Suprapubic skin (tissue), 4 donors: ENCODE data around the gene RNLS. TPM values are rescaled to one million over a fixed set of nuclear protein-coding genes. Genes with fewer than 3 reads are reported as not detected.

Experiments
- DNase-seq, 2 donors: peaks; one replicate each; pipeline ENCODE4 v3.0.0-alpha.2; 2019; ENCODE audit warnings: low spot score in 2 of 2
- H3K27ac ChIP-seq: fragments of 200-600 bp; sonication (generic); one replicate; pipeline ENCODE4 v1.5.1; 2019
- H3K27me3 ChIP-seq: fragments of 200-600 bp; sonication (generic); one replicate; pipeline ENCODE4 v1.5.1; 2019
- H3K36me3 ChIP-seq: fragments of 200-600 bp; sonication (generic); one replicate; pipeline ENCODE4 v1.5.1; 2019
- H3K4me1 ChIP-seq: fragments of 200-600 bp; sonication (generic); one replicate; pipeline ENCODE4 v1.5.1; 2019
- H3K4me3 ChIP-seq: fragments of 200-600 bp; sonication (generic); one replicate; pipeline ENCODE4 v1.5.1; 2019; ENCODE audit warnings: mild to moderate bottlenecking
- H3K9me3 ChIP-seq: fragments of 200-600 bp; sonication (generic); one replicate; pipeline ENCODE4 v1.5.1; 2019
- EP300 ChIP-seq: sonication (generic); formaldehyde crosslinking; IDR thresholded peaks from one replicate; pipeline ENCODE4 v1.6.1; 2017; ENCODE audit warnings: antibody characterized with exemption
- POLR2A ChIP-seq, 2 donors: fragments of 450-650 bp; IDR thresholded peaks; one replicate each; pipeline ENCODE4 v1.6.1; 2017; ENCODE audit warnings: antibody characterized with exemption in 2 of 2, mild to moderate bottlenecking in 2 of 2, moderate library complexity in 2 of 2
- POLR2AphosphoS5 ChIP-seq, 3 donors: sonication (generic); formaldehyde crosslinking; IDR thresholded peaks; one replicate each; pipeline ENCODE4 v1.6.1; 2017; ENCODE audit warnings: antibody characterized with exemption in 3 of 3
- WGBS: methylation state at CpG from one replicate; pipeline ENCODE4 v1.1.5; 2018; 5-methylcytosine and 5-hydroxymethylcytosine counted together
- total RNA-seq, 4 donors: library from RNA; depleted of rRNA; stranded (reverse); fragments of >200 nt; gene quantifications; one replicate each; pipeline ENCODE4 v1.1.0, GENCODE V29; 2016
- TF ChIP-seq, protein P1 (sequence below), 2 donors: fragments of 200-600 bp in 1 of 2; fragments of 450-650 bp in 1 of 2; sonication (generic) in 1 of 2; IDR thresholded peaks; one replicate each; pipeline ENCODE4 v1.5.1; 2016 to 2019; ENCODE audit warnings: antibody characterized with exemption in 2 of 2, mild to moderate bottlenecking in 1 of 2, moderate library complexity in 1 of 2

The RNLS gene
- total RNA-seq, 4 donors from 2014 or later, result 9.8 to 23.7 (median 19.2) TPM

GRCh38 chr10:88230251-88230650 lies 352.9 kb downstream of the RNLS start:
- 87% methylated on average over 8 of the region's 8 CpGs for WGBS
- Histone ChIP-seq H3K9me3 (no peaks in the 10 kb centered on the region), H3K27me3 (no peaks in the 10 kb centered on the region), H3K4me1 (peaks cover 18% of the 10 kb centered on the region), H3K36me3 (no peaks in the 10 kb centered on the region), H3K4me3 (no peak overlapping the region), H3K27ac (no peak overlapping the region)
- TF ChIP-seq POLR2A (IDR thresholded peaks at IDR 0.05) (no peak), EP300 (no peak), POLR2AphosphoS5 (IDR thresholded peaks at IDR 0.05) (no peak)
- TF ChIP-seq, protein P1, sequence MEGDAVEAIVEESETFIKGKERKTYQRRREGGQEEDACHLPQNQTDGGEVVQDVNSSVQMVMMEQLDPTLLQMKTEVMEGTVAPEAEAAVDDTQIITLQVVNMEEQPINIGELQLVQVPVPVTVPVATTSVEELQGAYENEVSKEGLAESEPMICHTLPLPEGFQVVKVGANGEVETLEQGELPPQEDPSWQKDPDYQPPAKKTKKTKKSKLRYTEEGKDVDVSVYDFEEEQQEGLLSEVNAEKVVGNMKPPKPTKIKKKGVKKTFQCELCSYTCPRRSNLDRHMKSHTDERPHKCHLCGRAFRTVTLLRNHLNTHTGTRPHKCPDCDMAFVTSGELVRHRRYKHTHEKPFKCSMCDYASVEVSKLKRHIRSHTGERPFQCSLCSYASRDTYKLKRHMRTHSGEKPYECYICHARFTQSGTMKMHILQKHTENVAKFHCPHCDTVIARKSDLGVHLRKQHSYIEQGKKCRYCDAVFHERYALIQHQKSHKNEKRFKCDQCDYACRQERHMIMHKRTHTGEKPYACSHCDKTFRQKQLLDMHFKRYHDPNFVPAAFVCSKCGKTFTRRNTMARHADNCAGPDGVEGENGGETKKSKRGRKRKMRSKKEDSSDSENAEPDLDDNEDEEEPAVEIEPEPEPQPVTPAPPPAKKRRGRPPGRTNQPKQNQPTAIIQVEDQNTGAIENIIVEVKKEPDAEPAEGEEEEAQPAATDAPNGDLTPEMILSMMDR (IDR thresholded peaks at IDR 0.05), result no peak
- no peak for DNase-seq

- no peak for TF ChIP-seq POLR2AphosphoS5 (IDR thresholded peaks at IDR 0.05)
- no peak for TF ChIP-seq EP300
- TF ChIP-seq POLR2A (IDR thresholded peaks at IDR 0.05), result no peak
- TF ChIP-seq, protein P1 (IDR thresholded peaks at IDR 0.05), result no peak
- 89% methylated on average over 4 of the region's 4 CpGs for WGBS
- no peak for DNase-seq
Measured at GRCh38 chr10:88228130-88228529, 355.0 kb downstream of the RNLS start.

DNA sequence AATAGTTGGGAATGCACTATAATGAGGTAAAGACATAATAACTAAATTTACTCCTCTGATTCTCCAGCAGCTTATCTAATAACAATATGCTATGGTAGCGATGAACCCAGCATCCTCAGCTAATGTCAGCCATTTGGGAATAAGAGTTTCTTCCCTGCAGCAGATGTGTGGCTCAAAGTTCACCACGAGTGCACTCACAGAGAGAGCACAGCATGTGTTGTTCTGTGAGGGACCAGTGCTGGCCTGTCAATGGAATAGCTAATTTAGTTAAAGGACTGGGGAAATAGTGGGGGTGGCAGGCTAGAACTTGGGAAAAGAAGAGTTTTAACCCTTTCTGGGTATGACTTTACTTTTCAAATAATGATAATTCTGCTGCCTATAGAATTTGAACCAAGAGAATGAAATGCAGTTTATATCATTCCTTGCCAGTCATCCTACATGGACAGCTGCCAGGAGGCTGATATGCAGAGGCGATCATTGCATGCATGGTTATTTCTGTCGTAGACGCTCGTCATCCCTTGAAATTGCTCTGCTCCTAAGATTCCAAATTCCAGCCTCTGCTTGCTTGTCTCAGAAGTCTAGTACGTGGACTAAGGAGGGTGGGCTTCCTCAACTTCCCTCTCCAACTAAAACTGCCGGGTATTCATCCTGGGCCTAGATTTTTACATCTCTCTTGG lies 355.6 kb downstream of the RNLS start:
- no peaks in the 10 kb centered on the region for H3K9me3 ChIP-seq
- no peak overlapping the region for H3K27ac ChIP-seq
- peaks cover 22% of the 10 kb centered on the region for H3K4me1 ChIP-seq
- no peaks in the 10 kb centered on the region for H3K27me3 ChIP-seq
- no peaks in the 10 kb centered on the region for H3K36me3 ChIP-seq
- TF ChIP-seq POLR2A (IDR thresholded peaks at IDR 0.05) (no peak), POLR2AphosphoS5 (IDR thresholded peaks at IDR 0.05) (no peak), EP300 (no peak)
- TF ChIP-seq, protein P1 (IDR thresholded peaks at IDR 0.05), result no peak
- DNase-seq, result no peak
- WGBS, result 65% methylated on average over 8 of the region's 8 CpGs
- no peak overlapping the region for H3K4me3 ChIP-seq

More at GRCh38 chr10:88228130-88228529, 355.0 kb downstream of the RNLS start:
- Histone ChIP-seq H3K4me1 (peaks cover 19% of the 10 kb centered on the region), H3K4me3 (no peak overlapping the region), H3K27ac (no peak overlapping the region), H3K36me3 (no peaks in the 10 kb centered on the region), H3K27me3 (no peaks in the 10 kb centered on the region), H3K9me3 (no peaks in the 10 kb centered on the region)

DNA sequence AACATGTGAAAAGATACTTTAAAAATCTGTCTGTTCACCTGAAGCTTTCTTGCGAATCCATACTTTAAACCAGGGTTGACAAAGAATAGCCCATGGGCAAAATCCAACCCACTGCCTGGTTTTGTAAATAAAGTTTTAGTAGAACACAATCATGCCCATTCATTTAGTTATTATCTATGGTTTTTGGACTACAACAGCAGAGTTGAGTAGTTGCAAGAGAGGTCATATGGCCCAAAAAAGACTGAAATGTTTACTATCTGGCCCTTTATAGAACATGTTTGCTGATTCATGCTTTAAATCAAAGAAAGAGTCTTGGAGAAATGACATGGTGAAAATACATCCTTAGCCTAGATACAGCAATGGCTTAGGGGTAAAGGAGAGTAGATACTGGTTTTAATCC lies 356.2 kb downstream of the RNLS start:
- Histone ChIP-seq H3K9me3 (no peaks in the 10 kb centered on the region), H3K4me1 (peaks cover 18% of the 10 kb centered on the region), H3K27me3 (no peaks in the 10 kb centered on the region), H3K36me3 (no peaks in the 10 kb centered on the region), H3K27ac (no peak overlapping the region), H3K4me3 (no peak overlapping the region)
- DNase-seq, result no peak
- TF ChIP-seq POLR2AphosphoS5 (IDR thresholded peaks at IDR 0.05), result no peak
- 90% methylated on average over 1 of the region's 1 CpG for WGBS

- no peak overlapping the region for H3K27ac ChIP-seq
- no peak overlapping the region for H3K4me3 ChIP-seq
- H3K36me3 ChIP-seq, result no peaks in the 10 kb centered on the region
- TF ChIP-seq, protein P1 (IDR thresholded peaks at IDR 0.05), result no peak
- TF ChIP-seq POLR2AphosphoS5 (IDR thresholded peaks at IDR 0.05) (no peak), EP300 (no peak), POLR2A (IDR thresholded peaks at IDR 0.05) (no peak)
- WGBS, result 46% methylated on average over 2 of the region's 2 CpGs
- no peak for DNase-seq
- no peaks in the 10 kb centered on the region for H3K9me3 ChIP-seq
- H3K4me1 ChIP-seq, result peaks cover 18% of the 10 kb centered on the region
- no peaks in the 10 kb centered on the region for H3K27me3 ChIP-seq
Measured at GRCh38 chr10:88226071-88226659, 357.0 kb downstream of the RNLS start.

Other genes starting within 250 kb of the RNLS start
- under 1 TPM; 0.15 to 0.48 (median 0.37) TPM for gene LIPJ, start 3.4 kb upstream of the RNLS start, total RNA-seq
- not detected for gene LIPF, start 81.1 kb upstream of the RNLS start, total RNA-seq
- gene LIPK, start 122.9 kb upstream of the RNLS start, total RNA-seq, result 10 to 100 TPM in 3 of 4 donors, 1 to 10 TPM in 1; 2.6 to 23.4 (median 18.0) TPM
- 10 to 100 TPM in 3 of 4 donors, 1 to 10 TPM in 1; 7.2 to 42.8 (median 30.1) TPM for gene LIPN, start 176.7 kb upstream of the RNLS start, total RNA-seq
- 10 to 100 TPM; 16.7 to 34.9 (median 29.4) TPM for gene LIPM, start 219.4 kb upstream of the RNLS start, total RNA-seq